Fibroblast of pulmonary artery (primary cell): Measurements from ENCODE around the gene ABCB1.

ENCODE experiments used
- DNase-seq: peaks from one replicate; pipeline ENCODE4 v3.0.0-alpha.2; 2010; ENCODE audit warnings: low read depth
- H3K4me3 ChIP-seq: replicated peaks from 2 replicates; pipeline ENCODE4 v1.5.1; 2011; ENCODE audit warnings: low read depth, mild to moderate bottlenecking, control low read depth, low read length, moderate library complexity
- CTCF ChIP-seq: IDR thresholded peaks from 2 replicates; pipeline ENCODE4 v1.5.1; 2011; ENCODE audit warnings: mild to moderate bottlenecking, control low read depth, low read length, inconsistent platforms; ENCODE audit errors: missing control alignments

ABCB1 gene

GRCh38 chr7:87510411-87510875 is 90.2 kb downstream of the ABCB1 start:
- no peak for DNase-seq
- H3K4me3 ChIP-seq: no peak overlapping the region
- no peak for TF ChIP-seq CTCF

GRCh38 chr7:87507446-87507845 is 93.2 kb downstream of the ABCB1 start:
- TF ChIP-seq CTCF: no peak
- no peak for DNase-seq
- H3K4me3 ChIP-seq: no peak overlapping the region

- DNase-seq: peak; percentile 36
- no peak overlapping the region for H3K4me3 ChIP-seq
- TF ChIP-seq CTCF: peak; percentile 35
Observed at GRCh38 chr7:87506246-87507180, 94.2 kb downstream of the ABCB1 start.

- no peak for DNase-seq
- H3K4me3 ChIP-seq: no peak overlapping the region
- no peak for TF ChIP-seq CTCF
Observed at GRCh38 chr7:87505557-87506245, 95.0 kb downstream of the ABCB1 start.

GRCh38 chr7:87505122-87505521 is 95.6 kb downstream of the ABCB1 start:
- no peak for DNase-seq
- no peak overlapping the region for H3K4me3 ChIP-seq
- no peak for TF ChIP-seq CTCF

- H3K4me3 ChIP-seq: no peak overlapping the region
- no peak for TF ChIP-seq CTCF
- no peak for DNase-seq
Observed at GRCh38 chr7:87499494-87499893, 101.2 kb downstream of the ABCB1 start.
